NCI-H226 (cell line): Measurements from ENCODE around the gene RPAP2.

Experiments
- DNase-seq: peaks from one replicate; pipeline ENCODE4 v3.0.0-alpha.2; 2015

The RPAP2 gene

DNA sequence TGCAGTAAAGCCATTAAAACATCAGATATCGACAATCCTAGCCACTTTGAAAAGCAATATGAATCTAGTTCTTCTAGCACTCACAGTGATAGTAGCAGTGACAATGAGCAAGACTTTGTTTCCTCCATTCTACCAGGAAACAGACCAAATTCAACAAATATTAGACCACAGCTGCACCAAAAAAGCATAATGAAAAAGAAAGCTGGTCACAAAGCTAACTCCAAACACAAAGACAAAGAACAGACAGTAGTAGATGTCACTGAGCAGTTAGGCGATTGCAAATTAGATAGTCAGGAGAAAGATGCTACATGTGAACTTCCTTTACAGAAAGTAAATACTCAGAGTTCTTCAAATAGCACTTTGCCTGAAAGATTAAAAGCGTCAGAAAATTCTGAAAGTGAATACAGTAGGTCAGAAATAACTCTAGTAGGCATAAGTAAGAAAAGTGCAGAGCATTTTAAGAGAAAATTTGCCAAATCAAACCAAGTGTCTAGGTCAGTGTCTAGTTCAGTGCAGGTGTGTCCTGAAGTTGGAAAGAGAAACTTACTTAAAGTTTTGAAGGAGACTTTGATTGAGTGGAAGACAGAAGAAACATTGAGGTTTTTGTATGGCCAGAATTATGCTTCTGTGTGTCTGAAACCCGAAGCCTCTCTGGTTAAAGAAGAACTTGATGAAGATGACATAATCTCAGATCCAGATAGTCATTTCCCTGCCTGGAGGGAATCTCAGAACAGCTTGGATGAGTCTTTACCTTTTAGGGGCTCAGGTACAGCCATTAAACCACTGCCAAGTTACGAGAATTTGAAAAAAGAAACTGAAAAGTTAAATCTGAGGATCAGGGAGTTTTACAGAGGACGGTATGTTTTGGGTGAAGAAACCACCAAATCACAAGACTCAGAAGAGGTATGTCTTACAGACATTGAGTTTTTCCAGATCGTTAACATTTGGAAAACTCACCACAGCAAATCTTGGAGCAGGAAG, 24.9 kb downstream of the RPAP2 start:
- no peak for DNase-seq

DNA sequence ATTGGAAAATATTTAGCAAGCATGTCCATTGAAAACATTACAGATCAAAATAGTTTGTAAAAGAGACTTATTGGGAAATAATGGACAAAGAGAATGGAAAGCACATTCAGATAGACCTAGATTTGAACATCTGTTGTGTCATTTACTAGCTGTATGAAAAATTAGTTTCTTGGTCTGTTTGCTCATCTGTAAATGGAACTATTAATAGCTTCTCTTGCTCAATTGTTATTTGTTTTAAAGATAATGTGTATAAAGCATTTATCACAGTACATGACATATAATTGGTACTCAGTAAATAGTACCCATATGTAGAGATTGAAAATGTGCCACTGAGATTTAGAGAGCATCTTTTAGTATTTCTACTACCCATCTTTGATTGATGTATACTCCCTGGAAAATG, 25.9 kb downstream of the RPAP2 start:
- DNase-seq = no peak

DNA sequence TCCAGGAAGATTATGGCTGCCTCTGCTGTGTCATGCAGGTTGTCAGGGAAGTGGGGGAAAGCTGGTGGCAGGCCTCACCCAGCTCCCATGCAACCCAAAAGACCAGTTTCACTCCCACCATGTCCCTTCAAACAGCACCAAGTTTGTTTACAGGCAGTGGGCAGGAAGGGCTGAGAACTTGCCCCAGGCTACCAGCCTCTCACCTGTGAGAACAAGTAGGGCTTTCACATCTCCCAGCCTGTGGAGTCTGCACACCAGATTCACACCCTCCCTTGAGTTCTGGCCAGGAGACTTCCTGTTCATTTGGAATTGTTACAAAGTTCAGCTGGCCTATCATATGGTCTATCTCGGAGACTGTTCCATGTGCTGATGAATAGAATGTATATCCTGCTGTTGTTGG, 27.8 kb downstream of the RPAP2 start:
- DNase-seq = no peak

DNA sequence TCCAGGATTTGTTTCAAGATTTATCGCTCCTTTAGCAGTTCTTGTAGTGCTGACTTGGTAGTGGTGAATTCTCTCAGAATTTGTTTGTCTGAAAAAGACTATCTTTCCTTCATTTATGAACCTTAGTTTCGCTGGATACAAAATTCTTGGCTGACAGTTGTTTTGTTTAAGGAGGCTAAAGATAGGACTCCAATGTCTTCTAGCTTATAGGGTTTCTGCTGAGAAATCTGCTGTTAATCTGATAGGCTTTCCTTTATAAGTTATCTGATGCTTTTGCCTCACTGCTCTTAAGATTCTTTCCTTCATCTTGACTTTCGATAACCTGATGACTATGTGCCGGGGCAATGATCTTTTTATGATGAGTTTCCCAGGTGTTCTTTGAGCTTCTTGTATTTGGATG, 28.9 kb downstream of the RPAP2 start:
- DNase-seq = no peak

DNA sequence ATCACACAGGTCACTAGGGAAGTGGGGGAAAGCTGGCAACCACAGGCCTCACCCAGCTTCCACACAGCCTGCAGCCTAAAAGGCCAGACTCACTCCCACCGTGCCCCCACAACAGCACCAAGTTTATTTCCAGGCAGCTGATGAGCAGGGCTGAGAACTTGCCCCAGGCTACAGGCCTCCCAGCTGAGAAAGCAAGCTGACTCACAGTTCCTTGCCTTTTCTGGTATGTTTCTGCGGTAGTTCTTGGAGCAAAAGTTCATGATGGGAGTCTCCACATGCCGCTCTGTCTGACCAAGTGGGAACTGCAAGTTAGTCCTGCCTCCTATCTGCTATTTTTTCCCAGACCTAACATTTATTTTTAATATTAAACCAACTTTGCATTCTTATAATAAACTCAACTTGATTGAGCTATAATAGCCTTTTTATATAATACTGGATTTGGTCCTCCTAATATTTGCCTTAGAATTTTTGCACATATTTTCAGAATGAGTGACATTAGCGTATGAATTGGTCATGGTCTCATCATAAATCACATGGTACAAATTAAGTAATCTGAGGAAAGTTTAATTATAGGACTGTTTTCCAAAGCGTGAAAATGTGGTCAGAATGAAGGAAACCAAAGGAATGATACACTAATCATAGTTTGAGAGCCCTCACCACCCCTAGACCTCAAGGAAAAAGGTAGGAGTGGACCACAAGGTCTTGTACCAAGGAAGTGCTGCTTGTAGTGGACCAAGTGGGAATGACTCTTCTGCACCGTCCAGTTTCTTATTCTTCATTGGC, 30.7 kb downstream of the RPAP2 start:
- DNase-seq = peak; percentile 90

DNA sequence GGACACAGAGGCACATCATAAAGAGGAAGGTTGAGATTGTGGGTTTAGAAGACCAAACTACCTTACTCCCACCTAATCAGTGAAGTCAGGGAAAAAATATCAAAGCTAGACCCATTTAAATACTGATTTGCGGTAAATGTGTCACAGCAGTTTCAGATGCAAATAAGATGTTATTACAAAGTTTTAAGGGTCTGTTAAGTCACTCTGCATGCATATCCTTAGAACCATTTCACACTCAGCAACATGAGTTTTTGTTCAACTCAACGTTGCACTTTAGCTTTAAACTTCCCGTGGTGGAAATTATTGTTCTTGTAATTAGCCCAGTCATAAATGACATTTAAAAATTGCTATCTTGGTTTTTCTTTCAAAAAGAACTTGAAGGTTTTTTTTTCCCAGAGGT, 34.8 kb downstream of the RPAP2 start:
- no peak for DNase-seq

DNA sequence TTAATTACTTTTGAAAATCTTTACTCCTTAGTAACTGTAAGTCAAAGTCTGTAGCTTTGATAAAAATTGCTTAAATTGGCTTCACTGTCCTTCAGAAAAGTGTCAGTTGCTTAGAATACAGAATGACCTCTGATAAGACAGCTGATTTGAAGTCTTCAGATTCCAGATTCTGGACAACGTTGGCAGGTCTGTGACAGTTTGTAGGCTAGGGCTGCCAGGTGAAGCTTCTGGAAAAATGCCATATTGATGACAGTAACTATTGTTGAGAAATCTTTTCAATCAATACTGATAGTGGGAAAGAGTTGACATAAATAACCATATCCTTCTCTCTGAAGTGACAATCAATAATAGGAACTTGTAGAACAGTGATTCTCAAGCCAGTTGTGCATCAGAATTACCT, 41.3 kb downstream of the RPAP2 start:
- DNase-seq = no peak

DNA sequence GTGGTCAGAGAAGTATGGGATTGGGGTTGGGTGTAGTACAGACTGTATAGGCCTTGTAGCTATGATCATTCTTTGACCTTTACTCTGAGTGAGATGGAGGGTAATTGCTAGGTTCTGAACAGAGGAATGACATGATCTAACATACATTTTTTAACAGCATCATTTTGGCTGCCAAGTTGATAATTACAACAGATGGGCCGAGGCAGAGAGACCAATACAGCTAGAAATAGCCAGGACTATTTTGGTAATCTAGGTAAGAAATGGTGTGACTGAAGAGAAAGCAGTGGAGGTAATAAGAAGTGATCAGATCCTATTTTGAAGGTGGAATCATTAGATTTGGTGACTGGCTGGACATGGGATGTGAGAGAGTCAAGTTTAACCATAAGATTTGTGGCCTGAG, 43.5 kb downstream of the RPAP2 start:
- no peak for DNase-seq

DNA sequence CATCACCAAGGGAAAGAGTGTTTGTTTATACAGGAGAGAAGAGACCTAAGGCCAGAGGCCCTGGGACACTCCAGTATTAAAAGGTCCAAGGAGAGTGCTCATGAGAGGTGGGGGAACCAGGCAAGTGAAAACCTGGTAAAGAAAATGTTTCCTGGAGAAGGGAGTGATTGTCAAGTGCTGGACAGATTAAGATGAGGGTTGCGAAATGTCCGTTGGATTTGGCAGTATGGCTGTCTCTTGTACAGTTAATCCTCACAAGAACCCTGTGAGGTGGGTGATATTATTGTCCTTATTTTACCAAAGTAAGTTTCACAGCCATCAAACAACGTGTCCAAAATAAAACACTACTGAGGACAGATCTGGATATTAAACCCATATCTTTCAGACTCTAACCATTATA, 44.2 kb downstream of the RPAP2 start:
- DNase-seq = no peak

DNA sequence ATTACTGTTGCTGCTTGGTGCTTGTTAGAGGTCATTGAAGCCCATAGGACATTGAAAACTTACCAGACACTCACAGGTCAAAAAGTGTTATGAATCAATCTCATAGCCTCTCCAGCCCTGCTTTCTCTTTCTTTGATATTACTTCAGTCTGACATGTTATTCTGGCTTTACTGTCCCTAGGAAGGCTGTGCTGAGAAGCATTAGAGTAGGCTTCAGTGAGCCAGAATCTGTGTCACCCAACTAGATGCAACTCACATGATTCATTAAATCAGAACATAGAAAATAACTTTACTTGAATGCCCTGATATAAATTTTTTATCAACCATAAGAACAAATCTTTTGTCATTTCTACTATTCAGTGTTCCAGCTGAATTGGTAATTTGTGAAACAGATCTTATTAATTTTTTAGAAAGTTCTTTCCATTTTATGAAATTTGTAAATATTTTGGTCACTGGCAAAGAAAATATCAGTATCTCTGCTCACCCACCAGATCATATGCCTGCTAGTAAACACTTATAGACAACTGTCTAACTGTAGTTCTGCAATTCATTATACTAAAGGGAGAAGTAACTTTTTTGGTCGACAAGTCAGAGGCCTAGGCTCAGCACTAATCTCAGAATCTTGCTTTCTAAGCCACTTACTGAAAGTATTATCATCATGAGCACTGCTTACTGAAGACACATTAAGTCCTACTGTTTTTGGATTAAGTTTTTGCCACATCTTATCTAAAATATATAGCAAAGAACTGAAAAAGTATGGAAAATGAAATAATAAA, 48.2 kb downstream of the RPAP2 start:
- no peak for DNase-seq

DNA sequence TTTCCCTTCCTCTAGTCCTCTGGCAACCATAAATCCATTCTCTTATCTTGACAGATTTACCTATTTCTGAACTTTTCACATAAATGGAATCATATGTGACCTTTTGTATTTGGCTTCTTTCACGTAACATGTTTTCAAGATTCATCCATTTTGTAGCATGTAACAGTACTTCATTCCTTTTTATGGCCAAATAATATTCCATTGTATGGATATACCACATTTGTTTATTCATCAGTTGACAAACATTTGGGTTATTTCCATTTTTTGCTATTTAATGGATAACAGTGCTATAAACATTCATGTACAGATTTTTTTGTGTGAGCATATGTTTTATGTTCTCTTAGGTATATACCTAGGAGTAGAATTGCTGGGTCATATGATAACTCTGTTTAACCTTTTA, 54.0 kb downstream of the RPAP2 start:
- no peak for DNase-seq

DNA sequence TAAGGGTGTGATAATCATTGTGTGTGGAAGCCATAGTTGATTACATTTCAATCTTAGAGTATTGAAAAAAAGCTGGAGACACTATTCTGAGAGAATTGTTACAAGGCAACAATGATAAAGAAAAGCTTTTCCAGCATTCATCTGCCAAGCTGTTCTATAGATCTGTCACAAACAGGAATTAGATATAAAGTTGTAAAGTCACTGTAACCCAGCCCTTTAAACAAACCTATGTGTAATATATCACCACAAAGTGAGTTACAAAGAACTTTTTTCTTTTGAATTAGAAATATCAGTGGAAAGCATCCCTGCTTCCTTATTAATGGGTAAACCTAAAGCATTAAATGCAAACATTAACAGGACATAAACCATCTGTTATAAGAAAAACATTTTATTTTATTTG, 55.4 kb downstream of the RPAP2 start:
- no peak for DNase-seq

DNA sequence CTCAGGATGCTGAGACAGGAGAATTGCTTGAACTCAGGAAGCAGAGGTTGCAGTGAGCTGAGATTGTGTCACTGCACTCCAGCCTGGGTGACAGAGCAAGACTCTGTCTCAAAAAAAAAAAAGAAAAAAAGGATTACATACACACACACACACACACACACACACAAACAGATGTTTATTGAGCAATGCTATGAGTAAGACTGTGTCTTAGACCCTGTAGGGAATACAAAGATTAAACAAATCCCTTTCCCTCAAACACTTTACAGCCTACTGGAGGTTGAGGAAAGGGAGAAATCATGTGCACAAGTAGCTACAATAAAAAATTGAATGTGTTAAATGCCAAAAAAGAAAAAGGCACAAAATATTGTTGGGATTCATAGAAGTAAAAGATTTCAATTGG, 58.1 kb downstream of the RPAP2 start:
- DNase-seq = peak; percentile 50

DNA sequence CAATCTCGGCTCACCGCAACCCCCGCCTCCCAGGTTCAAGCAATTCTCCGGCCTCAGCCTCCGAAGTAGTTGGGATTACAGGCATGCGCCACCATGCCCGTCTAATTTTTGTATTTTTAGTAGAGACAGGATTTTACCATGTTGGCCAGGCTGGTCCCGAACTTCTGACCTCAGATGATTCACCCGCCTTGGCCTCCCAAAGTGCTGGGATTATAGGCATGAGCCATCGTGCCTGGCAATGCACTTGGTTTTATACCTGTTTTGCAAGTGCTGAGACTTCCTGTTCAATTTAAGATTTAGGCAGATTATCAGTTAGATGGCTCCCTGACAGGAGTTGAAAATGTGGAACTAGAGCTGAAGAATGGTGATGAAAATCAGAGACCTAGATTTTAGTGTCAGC, 60.5 kb downstream of the RPAP2 start:
- peak; percentile 23 for DNase-seq

DNA sequence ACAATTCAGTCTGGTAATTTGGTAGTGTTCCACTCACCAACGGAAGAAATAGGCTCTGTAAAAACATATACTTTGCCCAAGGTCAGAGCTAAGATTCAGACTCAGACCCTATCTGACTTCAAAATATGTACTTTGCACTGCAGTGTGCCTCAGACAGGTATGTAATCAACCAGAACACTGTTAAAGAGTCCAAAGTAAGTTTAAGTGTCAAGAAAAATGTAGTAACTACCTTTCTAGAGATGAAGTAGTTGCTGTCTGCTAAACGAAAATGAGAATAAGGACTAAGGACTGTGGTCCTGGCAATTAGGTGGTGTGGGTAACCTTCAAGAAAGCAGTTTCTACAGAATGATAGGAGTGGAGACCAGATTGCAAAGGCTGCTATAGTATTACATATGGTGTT, 61.1 kb downstream of the RPAP2 start:
- no peak for DNase-seq

DNA sequence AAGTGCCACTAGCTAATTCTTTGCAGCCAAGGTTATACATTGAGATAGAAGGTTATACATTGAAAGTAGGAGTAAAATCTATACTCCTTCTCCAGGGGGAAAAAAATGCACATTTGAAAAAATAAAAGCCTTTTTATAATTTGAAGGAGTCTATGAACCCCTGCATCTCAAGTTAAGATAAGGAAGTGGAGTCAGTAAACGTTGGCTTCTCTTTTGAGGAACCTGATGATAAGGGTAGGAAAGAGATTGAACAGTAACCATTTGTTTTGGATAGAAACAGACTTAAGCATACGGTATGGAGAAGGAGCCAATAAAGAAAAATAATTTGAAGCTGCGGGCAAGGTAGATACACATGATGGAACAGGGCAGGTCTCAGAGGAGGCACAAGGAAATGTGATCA, 64.1 kb downstream of the RPAP2 start:
- DNase-seq = no peak

DNA sequence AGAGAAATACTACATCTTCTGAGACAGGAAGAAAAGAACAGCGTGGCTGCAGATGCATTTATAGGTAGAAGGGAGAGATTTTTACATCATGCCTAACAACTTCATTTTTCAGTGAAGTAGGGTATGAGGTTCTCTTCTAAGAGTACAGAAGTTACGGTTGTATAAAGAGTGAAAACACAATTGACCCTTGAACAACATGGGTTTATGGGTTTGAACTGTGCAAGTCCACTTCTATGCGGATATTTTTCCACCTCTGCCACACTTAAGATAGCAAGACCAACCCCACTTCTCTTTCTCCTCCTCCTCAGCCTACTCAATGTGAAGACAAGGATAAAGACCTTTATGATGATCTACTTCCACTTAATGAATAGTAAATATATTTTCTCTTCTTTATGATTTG, 64.5 kb downstream of the RPAP2 start:
- no peak for DNase-seq

DNA sequence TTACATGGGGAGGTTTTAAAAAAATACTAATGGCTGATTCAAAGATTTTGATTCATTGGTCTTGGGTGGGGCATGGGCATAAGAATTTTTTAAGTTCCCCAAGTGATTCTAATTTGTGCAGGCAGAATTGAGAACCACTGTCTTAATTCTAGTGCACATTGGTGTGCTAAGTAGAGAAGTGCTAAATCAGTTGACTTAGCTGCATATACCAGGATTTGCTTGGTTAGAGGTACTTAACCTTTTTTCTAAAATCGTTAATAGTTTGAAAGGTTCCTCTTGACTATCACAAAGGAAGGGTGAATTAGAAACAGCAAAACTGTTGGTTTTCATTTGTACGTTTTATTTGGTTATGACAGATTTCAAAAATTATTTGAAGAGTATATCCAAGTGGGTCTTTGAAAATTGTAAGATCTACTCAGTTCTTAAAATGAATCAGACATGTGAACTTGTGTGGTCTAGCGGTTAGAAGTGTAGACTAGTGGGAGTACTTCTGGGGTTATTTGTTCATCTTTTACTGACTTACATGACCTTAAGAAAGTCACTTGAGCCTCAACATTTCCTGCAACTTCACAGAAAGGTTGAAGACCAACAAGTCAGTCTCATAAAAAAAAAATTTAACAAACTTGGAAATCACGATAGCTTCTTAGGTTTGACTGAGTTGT, 66.7 kb downstream of the RPAP2 start:
- DNase-seq = no peak

DNA sequence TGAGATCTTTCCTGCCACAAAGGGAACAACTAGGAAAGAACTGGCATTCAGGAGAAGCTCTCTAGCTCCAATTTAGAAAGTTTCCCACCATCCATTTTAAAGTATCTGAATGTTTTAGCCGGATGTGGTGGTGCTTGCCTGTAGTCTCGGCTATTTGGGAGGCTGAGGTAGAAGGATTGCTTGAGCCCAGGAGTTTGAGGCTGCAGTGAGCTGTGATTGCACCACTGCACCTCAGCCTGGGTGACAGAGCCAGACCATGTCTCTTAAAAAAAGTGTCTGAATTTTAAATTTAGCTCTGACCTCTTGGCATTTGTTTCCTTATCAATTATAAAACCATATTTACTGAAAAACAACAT, 67.2 kb downstream of the RPAP2 start:
- no peak for DNase-seq

DNA sequence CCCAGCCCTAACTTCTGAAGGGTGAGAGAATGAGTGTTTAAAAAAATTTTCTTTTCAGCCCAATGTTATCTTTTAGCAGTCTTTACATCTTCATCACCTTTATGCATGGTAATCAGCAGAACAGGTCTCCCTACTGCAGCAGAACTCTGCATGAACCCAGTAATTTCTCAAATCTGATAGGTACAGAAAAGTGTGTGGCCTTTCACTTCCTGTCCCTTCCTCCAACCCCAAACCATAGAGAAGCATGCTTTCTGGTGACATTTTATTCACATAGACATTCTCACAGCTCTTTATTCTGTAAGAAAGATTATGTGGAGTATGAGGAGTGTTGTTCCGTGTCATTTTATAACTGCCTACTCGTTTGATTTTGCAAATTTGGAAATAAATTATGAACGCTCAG, 68.6 kb downstream of the RPAP2 start:
- DNase-seq = no peak

DNA sequence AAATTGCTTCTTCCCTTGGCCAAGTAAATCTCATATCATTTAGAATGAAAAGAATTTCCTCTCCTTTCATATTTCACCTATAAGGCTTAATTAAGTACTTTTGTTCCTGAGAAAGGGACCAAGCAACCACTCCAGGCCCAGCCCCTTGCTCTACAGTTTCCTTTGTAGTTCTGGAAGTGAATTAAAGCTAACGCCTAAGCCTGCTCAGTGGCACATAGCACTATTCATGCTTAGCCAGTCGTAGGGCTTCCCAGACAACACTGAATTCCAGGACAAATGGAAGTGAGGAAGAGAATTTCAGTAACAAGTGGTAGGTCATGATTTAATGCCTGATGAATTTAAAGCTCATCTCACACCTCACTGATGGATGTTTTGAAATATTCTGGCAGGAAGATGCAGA, 73.3 kb downstream of the RPAP2 start:
- no peak for DNase-seq

DNA sequence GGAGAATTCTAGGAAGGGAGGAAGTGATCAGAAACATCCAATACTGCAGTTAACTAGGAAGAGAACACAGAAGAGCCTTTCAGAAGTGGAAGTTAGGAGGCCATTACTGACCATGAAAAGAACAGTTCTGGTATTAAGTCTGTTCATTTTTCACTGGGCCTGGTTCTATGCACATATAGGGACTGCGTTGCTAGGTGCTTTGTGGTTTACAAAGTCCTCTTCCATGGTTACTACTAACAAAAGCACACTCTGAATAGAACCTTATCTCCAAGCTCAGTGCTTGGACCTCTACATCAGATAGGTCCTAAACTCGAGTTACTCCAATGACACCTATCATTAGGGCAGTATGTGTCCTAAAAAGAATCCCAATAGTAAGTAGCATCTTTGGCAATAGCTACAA, 75.4 kb downstream of the RPAP2 start:
- no peak for DNase-seq

DNA sequence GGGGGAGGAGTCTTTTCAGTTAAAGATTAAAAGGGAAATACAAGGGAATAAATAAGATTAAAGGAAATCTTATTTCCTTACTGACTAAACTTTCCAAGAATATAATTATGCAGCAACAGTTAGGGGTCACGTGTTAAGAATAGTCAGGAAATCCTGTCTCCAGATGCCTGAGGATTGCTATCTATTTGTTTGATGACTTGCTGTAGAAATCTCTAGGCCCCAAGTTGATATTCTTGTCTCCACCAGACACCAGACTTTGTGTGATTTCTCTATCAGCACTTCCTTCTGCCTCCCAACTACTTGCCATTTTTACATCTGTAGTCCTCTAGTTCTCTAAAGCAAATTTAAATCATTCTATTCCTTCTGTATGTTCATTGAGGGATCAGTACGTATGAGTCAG, 77.5 kb downstream of the RPAP2 start:
- DNase-seq = no peak
